ENCODE measurements around the gene DGCR6L.
"Not testable (repeated sequence)": the region's sequence is repeated elsewhere in the genome, so short reads cannot be mapped to it uniquely, and the experiment has no call there.

The DGCR6L gene

DNA sequence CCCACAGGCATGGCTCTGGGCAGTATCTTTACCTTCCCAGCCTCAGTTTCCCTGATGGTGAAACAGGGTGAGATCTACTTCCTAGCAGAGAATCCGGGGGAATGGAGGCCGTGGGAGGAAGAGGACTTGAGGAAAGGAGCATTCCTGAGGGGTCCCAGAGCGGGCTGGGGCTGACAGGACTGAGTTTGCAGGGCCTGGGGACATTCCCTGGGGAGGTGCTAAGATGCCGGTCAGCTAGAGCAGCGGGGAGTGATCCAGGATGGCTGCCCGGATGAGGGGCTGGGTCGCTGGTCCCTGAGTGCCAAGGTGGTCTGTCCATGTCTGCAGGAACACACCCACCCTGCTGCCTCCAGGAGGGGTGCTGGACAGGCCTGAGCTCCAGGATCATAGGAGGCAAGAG, 43.4 kb downstream of the DGCR6L start:
- no peak for DNase-seq (ENCODE audit: low read depth)
- H3K4me3 ChIP-seq (ENCODE audit: low read depth, low read length), result no peak overlapping the region
- no peak for TF ChIP-seq CTCF (IDR thresholded peaks at IDR 0.05; ENCODE audit: control insufficient read depth, extremely low read depth, insufficient read depth)

GRCh38 chr22:20275836-20276235, 44.0 kb downstream of the DGCR6L start:
- DNase-seq (ENCODE audit: low read depth), result no peak
- H3K4me3 ChIP-seq (ENCODE audit: low read depth, low read length), result no peak overlapping the region
- no peak for TF ChIP-seq CTCF (IDR thresholded peaks at IDR 0.05; ENCODE audit: control insufficient read depth, extremely low read depth, insufficient read depth)

DNA sequence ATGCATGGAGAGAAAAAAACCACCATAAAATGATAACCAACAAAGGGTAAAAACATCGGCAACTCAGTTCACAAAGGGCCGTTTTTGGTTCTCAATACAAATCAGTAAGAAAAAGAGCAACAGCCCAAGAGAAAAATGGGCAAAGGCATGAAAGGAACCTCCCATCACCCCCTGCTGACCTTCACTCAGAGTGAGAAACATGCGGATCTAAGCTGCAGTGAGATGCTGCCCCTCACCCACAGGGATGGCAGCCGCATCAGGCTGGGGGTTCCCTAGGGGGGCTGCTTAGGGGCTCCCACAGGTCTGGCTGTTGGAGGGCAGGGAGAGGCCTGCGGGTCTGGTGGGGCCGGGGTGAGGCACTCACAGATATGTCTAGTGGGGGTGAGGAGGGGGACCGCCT, 44.5 kb downstream of the DGCR6L start:
- DNase-seq (ENCODE audit: low read depth); H3K4me3 ChIP-seq (ENCODE audit: low read depth, low read length): not testable (repeated sequence)

DNA sequence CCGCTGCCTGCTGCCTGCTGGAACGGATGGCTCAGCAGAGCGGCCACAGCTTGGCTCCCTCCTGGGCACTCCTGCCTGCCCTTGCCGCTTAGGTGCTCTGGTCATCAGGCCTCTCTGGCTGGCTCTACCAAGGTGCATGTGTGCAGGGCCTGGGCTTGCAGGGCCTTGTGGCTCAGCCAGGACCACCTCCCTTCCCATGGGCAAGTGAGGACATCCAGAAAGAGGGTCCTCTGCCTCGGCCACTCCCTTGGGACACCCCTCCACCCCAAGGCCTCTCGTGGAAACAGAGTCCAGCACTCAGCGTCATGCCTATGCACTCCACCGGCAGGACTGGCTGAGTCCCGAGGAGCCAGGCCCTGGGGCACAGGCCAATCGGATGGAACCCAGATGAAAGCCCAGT, 45.5 kb downstream of the DGCR6L start:
- DNase-seq (ENCODE audit: low read depth); H3K4me3 ChIP-seq (ENCODE audit: low read depth, low read length): not testable (repeated sequence)

DNA sequence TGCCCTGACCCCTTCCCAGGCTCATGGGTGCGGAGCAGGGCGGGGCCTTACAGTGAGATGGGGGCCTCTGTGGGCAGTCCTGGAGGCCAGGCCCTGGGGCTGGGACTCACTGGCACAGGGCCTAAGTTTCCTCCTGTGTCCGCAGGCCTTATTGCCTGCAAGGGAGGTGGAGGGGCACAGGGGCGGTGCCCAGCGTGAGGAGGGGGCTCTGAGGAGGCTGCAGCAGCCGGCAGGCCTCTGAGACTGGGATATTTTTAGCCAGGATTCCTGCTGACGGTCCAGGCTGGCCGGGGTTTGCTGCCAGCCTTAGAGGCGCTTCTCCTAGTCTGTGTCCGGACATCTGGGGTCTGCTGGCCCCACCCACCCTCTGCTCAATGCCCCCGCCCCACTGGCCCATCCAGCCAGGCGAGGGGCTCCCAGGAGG, 46.1 kb downstream of the DGCR6L start:
- TF ChIP-seq CTCF (IDR thresholded peaks at IDR 0.05; ENCODE audit: control insufficient read depth, extremely low read depth, insufficient read depth), result no peak
- H3K4me3 ChIP-seq (ENCODE audit: low read depth, low read length), result no peak overlapping the region
- no peak for DNase-seq (ENCODE audit: low read depth)

GRCh38 chr22:20272700-20273099, 47.2 kb downstream of the DGCR6L start:
- no peak overlapping the region for H3K4me3 ChIP-seq (ENCODE audit: low read depth, low read length)
- DNase-seq (ENCODE audit: low read depth), result no peak
- TF ChIP-seq CTCF (IDR thresholded peaks at IDR 0.05; ENCODE audit: control insufficient read depth, extremely low read depth, insufficient read depth), result no peak

GRCh38 chr22:20272174-20272573, 47.7 kb downstream of the DGCR6L start:
- no peak for DNase-seq (ENCODE audit: low read depth)
- no peak overlapping the region for H3K4me3 ChIP-seq (ENCODE audit: low read depth, low read length)
- TF ChIP-seq CTCF (IDR thresholded peaks at IDR 0.05; ENCODE audit: control insufficient read depth, extremely low read depth, insufficient read depth), result no peak

GRCh38 chr22:20271114-20271994, 48.5 kb downstream of the DGCR6L start:
- no peak for DNase-seq (ENCODE audit: low read depth)
- no peak for TF ChIP-seq CTCF (IDR thresholded peaks at IDR 0.05; ENCODE audit: control insufficient read depth, extremely low read depth, insufficient read depth)
- no peak overlapping the region for H3K4me3 ChIP-seq (ENCODE audit: low read depth, low read length)

GRCh38 chr22:20270190-20271113, 49.4 kb downstream of the DGCR6L start:
- DNase-seq (ENCODE audit: low read depth), result not testable (repeated sequence)

GRCh38 chr22:20269673-20270072, 50.2 kb downstream of the DGCR6L start:
- not testable (repeated sequence) for H3K4me3 ChIP-seq (ENCODE audit: low read depth, low read length); DNase-seq (ENCODE audit: low read depth)

More at GRCh38 chr22:20270190-20271113, 49.4 kb downstream of the DGCR6L start:
- H3K4me3 ChIP-seq (ENCODE audit: low read depth, low read length), result not testable (repeated sequence)

DNA sequence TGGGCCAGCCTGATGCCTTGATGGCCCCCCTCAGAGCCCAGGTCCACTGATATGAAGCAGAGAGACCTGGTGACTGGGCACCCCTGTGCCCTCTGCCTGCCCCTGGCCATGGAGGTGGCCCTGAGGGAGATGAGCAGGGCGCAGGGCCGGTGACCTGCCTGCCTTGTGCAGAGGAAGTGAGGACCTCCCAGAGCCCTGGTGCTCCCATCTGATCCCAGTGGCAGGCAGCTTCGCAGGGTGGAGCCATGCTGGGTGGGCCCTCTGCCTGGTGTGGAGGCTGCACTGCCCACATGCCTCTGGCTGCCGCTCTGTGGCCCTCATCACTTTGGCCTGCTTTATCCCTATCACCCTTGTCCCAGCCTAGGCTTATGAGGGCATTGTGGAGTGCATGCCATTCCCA, 50.7 kb downstream of the DGCR6L start:
- not testable (repeated sequence) for H3K4me3 ChIP-seq (ENCODE audit: low read depth, low read length); DNase-seq (ENCODE audit: low read depth)
